Activated CD4-positive, alpha-beta T cell treated with anti-CD3 and anti-CD28 coated beads, Interleukin-10, Interleukin-2, amounts not matched to agents 100 ng/mL and 50 ng/mL, durations not matched to agents 16 hours and 8 hours (primary cell): ENCODE measurements around the gene USP46.

Source experiments
- DNase-seq: peaks from one replicate; pipeline ENCODE4 v3.0.0-alpha.2; 2020

USP46 gene

GRCh38 chr4:52617336-52618020, 41.6 kb downstream of the USP46 start:
- no peak for DNase-seq

- DNase-seq: no peak
Measured at GRCh38 chr4:52614241-52614640, 44.9 kb downstream of the USP46 start.

DNA sequence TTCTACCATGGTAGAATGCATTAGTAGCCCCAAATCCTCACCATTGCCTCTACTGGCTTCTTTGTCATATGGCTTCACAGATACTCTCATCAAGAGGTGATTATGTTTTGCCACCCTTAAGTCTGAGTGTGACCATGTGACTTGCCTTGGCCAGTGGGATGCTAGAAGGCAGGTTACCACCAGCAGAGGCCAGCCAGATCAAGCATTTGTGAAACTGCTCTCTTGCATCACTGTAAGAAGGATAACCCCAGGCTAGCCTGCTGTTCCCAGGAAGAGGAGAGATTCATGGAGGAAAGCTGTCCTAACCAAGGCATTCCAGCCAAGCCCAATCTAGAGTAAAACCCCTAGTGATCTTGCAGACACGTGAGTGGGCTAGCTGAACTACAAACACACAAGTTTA, 46.8 kb downstream of the USP46 start:
- no peak for DNase-seq

DNA sequence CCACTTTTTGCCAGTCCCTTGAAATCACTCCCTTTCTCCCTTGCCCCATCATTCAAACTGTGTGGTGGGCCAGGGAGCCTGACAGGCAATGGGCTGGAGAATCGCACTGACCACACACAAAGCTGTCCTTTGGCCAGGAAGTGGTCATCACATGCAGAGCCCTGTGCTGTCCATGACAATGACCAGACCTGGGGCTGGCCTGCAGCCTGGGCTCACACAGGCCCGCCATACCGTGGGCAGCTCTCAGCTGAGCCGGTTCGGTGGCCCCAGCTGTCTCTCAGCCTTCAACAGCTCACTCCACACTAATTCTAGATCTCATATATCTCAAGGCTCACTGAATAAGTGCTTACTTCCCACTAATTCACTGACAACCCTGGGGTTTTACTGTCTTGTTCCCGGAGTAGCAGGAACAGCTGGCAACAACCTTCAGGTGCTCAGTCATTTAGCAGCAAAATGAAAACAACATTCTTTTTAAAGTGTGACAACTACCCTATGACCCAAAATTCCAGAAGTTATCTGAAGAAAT, 48.0 kb downstream of the USP46 start:
- no peak for DNase-seq

GRCh38 chr4:52606726-52607125, 52.4 kb downstream of the USP46 start:
- DNase-seq: no peak

DNA sequence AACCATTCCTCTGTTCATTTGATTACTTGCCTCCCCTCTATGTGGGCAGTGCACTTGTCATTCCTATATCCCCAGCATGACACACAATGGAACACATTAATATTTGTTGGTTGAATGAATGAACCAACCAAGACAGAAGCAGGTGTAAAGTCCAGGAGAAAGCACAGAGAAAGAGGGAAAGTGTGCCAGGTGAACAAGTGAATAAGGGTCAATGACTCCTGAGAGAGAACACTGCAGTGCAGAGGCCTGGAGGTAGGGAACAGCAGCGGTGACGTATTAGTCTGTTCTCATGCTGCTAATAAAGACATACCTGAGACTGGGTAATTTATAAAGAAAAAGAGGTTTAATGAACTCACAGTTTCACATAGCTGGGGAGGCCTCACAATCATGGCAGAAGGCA, 53.1 kb downstream of the USP46 start:
- DNase-seq: no peak

GRCh38 chr4:52604215-52604614, 54.9 kb downstream of the USP46 start:
- DNase-seq: no peak

DNA sequence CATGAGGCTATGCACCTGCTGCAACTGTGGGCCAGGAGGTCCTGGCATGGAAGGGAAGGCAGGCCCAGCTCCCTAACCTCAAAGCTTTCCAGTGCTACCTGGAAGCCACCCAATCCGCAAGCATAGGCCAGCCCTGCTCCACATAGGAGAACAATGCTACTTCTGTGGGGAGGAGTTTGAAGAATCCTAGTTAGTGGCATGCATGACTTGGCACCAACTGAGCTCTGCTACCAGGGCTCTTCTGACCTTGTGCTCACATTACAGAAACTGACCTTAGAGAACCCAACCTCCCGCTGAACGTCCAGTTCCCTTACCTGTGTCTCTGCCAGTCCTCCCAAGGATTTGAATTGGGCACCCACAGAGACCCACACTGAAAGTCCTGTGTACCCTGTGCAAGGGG, 58.8 kb downstream of the USP46 start:
- DNase-seq: no peak

- DNase-seq: no peak
Measured at GRCh38 chr4:52595001-52595400, 64.1 kb downstream of the USP46 start.

GRCh38 chr4:52592287-52592686, 66.8 kb downstream of the USP46 start:
- DNase-seq: no peak

GRCh38 chr4:52588771-52589591, 70.1 kb downstream of the USP46 start:
- DNase-seq: peak; percentile 15

- DNase-seq: peak; percentile 8
Measured at GRCh38 chr4:52588097-52588496, 71.0 kb downstream of the USP46 start.

DNA sequence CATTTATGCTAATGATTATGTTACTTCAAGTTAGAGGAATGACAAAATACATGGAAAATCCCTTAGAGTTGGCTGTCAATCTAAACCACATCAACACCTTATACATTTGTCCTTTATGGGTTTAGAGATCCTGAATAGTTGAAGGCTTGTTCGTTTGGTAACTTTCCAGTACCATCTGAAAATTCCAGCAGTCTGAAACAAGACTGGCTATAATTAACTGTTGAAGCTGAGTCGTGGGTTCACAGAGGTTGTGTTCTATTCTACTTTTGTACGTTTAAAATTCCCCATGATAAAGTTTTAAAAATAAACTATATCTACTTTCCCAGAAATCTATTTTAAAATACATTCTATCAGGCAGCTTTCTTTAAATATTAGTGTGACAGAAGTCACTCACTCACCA, 73.0 kb downstream of the USP46 start:
- DNase-seq: no peak

- no peak for DNase-seq
Measured at GRCh38 chr4:52585379-52585778, 73.7 kb downstream of the USP46 start.

DNA sequence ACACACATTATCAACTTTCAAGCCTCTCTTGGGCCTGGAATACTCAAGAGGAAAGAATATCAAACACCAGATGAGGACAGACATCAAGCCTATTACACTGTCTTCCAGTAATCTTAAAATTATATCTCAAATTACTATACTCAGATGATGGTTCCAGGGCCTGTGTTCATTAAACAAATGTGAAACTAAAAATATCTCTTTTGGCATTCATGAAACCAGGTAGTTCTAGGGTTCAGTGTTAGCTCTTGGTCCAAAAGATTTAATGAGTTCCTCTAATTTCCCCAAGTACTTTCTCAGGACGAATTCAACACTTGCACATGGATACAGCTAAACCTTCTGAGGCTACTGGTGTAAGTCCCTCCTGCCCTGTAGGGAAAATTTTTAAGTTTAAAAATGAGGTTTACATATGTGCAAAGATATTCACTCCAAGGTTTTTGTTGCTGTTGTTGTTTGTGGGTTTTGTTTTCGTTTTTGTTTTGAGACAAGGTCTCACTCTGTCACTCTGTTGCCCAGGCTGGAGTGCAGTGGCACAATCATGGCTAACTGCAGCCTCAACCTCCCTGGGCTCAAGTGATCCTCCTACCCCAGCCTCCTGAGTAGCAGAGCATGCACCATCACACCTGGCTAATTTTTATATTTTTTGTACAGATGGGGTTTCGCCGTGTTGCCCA, 79.4 kb downstream of the USP46 start:
- no peak for DNase-seq

DNA sequence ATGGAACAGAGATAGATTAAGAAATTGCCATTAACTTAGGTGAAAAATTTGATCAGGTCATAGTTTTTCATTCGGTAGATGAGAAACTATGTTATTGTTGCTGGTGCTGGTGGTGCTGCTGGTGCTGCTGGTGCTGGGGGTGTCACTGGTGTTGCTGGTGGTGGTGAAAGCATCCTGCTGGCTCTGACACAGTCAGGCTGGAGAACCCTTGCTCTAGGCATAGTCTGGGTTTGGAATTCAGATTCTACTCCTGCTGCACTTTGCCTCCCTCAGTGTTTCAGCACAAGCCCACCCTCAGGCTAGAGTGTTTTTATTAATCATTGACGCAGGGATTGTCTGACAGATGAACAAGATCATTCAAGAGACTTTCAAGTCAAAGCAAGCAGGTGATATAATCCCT, 80.2 kb downstream of the USP46 start:
- DNase-seq: no peak

DNA sequence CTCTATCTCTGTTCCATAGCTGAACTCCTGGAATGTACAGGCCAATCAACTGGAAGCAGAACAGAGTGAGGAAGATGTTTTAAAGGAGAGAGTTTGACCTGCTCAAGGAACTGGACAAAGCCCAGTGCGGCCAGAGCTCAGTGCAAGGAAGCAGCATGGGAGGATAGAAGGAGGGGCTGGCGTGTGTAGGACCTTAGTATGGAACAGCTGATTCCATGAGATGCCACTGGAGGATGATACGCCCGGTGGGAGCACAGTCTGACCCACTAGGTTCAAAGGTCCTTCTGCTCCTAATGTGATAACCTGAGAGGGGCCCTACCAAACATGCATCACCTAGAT, 81.5 kb downstream of the USP46 start:
- no peak for DNase-seq

DNA sequence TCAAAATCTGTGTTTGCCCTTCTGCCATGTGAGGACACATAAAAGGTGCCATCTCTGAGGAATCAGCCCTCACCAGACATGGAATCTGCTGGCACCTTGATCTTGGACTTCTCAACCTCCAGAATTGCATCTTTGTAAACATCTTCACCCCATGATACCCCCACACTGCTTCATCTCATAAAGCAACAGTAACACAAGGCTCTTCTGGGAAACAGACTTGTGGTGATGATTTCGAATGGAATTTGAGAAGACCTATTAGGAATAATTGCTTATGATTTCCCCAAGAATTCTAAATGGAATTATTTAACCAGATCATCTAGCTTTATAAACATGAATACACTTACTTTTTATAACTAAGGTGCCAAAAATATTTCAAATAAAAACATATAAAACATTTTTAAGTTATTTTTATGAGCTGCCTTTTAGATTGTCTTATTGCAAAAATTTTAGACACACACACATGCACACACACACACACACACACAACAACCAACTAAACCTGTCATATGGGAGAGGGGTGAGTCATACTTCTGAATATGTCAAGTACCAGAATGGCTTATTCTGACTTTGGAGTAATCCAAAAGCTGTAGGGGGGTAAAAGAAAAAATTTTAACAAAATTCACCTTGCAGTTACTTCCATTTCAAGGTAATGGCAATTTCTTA, 82.0 kb downstream of the USP46 start:
- peak; percentile 4 for DNase-seq

DNA sequence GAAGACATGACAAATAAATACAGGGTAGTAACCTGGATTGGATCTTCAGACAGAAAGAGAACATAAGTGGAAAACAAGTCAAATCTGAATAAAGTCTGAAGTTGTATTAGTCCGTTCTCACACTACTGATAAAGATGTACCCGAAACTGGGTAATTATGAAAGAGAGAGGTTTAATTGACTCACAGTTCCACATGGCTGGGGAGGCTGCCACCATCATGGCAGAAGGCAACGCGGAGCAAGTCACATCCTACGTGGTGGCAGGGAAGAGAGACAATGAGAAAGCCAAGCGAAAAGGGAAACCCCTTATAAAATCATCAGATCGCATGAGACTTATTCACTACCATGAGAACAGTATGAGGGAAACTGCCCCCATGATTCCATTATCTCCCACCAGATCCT, 82.8 kb downstream of the USP46 start:
- DNase-seq: peak; percentile 22

GRCh38 chr4:52575406-52575805, 83.7 kb downstream of the USP46 start:
- DNase-seq: no peak

DNA sequence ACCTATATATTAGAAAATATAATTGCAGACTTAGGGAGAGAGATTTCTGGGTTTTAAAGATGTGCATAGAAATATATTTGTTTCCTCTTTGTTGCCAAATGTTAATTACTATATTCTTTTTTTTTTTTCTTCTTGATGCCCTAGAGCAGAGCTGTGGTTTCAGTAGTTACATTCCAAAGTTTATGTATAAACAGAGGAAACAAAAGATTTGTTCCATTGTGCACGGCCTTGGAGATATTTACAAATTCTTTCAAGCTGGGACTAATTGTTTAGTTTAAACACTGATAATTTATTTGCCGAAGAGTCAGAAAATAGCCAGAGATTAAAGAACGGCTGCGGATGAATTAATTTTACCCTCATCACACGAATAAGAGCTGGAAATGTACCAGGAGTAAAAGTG, 85.1 kb downstream of the USP46 start:
- no peak for DNase-seq

DNA sequence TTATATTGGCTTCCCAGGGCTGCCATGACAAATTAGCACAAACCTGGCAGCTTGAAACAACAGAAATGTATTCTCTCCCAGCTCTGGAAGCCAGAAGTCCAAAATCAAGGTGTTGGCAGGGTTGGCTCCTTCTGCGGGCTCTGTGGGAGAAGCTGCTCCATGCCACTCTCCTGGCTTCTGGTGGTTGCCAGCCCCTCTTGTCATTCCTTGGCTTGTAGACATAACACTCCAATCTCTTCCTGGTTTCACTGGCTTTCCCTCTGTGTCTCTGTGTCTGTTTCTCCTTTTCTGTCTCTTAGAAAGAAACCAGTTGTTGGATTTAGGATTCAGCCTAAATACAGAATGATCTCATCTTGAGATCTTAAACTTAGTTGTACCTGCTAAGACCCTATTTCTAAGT, 85.5 kb downstream of the USP46 start:
- DNase-seq: no peak

- no peak for DNase-seq
Measured at GRCh38 chr4:52572936-52573485, 86.1 kb downstream of the USP46 start.
